Nucleus accumbens (tissue), 56 donors: ENCODE results near the gene FBXL5.

ENCODE experiments used
- DNase-seq, 56 donors: peaks; one replicate each; lab custom pipeline; 2025; lab: John Stamatoyannopoulos, UW

The FBXL5 gene, protein sequence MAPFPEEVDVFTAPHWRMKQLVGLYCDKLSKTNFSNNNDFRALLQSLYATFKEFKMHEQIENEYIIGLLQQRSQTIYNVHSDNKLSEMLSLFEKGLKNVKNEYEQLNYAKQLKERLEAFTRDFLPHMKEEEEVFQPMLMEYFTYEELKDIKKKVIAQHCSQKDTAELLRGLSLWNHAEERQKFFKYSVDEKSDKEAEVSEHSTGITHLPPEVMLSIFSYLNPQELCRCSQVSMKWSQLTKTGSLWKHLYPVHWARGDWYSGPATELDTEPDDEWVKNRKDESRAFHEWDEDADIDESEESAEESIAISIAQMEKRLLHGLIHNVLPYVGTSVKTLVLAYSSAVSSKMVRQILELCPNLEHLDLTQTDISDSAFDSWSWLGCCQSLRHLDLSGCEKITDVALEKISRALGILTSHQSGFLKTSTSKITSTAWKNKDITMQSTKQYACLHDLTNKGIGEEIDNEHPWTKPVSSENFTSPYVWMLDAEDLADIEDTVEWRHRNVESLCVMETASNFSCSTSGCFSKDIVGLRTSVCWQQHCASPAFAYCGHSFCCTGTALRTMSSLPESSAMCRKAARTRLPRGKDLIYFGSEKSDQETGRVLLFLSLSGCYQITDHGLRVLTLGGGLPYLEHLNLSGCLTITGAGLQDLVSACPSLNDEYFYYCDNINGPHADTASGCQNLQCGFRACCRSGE

GRCh38 chr4:15655223-15656037 lies at the start of gene FBXL5:
TSS of gene FBXL5 (minus strand) at chr4:15655357. CDS start at chr4:15655287, 70 bp downstream.
- DNase-seq = peak in 54 of 56 donors; percentile 18 to 89 (median 76)

DNA sequence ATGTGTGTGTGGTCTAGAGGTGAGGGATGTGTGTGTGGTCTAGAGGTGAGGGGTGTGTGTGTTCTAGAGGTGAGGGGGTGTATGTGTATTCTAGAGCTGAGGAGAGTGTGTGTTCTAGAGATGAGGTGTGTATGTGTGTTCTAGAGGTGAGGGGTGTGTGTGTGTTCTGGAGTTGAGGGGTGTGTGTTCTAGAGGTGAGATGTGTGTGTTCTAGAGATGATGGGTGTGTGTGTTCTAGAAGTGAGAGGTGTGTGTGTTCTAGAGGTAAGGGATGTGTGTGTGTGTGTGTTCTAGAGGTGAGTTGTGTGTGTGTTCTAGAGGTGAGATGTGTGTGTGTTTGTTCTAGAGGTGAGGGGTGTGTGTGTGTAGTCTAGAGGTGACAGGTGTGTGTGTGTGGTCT lies 49.0 kb upstream of the FBXL5 start:
- DNase-seq = no peak

DNA sequence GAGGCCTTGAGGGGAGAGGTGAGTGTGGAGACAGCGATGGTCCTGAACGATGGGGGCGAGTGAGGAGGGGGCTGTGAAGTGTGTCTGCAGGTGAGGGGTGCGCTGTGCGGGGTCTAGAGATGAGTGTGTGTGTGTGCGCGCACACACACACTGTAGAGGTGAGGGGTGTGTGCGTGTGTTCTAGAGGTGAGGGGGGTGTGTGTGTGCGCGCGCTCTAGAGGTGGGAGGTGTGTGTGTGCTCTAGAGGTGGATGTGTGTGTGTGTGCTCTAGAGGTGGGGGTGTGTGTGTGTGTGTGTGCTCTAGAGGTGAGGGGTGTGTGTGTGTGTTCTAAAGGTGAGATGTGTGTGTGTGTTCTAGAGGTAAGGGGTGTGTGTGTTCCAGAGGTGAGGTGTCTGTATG lies 48.3 kb upstream of the FBXL5 start:
- no peak for DNase-seq

- peak in 47 of 56 donors; percentile 3 to 65 (median 29) for DNase-seq
Measured at GRCh38 chr4:15702941-15703403, 47.8 kb upstream of the FBXL5 start, which contains the start of gene BST1. TSS of gene BST1 (plus strand) at chr4:15703065. CDS start at chr4:15703145, 80 bp downstream.

GRCh38 chr4:15696866-15697265 lies 41.7 kb upstream of the FBXL5 start:
- DNase-seq = no peak

DNA sequence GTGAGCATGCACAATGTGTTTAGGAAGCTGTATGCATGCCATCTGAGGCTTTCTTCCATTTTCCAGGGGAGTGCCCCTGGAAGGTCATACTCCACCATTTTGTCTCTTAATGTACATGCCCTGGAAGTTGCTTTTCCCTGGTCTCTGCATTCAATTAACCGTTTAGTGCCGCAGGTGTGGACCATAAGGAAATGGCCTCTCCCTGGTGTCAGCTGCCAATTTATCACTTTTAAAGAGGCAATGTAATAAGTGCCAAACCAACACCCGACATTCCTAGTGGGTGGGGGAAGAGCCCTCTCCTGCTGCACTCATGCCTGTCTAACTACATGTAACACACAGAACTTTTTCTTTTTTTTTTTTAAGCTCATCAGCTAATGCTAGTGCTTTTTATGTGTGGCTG lies 40.6 kb upstream of the FBXL5 start:
- no peak for DNase-seq

- DNase-seq = no peak
Measured at GRCh38 chr4:15695240-15695699, 40.1 kb upstream of the FBXL5 start.

DNA sequence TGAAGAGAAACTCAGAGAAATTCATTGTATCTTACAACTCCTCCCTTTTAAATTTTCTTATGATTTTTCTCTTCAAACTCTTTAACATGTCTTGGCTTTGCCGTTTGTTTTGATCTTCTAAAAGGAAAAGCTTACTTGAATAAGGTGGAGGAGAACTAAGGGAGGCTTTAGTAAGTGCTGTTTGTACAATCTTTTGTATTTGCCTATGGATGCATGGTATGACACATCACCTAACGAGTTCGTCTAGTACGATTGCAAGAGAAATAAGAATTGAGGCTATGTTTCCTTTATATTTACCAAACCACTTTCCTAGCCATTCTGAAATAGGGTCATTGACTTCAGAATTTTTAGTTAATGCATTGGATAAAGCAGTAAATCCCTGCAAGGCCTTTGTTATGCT lies 39.3 kb upstream of the FBXL5 start:
- DNase-seq = no peak

- DNase-seq = no peak
Measured at GRCh38 chr4:15692602-15693001, 37.4 kb upstream of the FBXL5 start.

GRCh38 chr4:15691346-15692135 lies 36.4 kb upstream of the FBXL5 start:
- DNase-seq = peak in 7 of 56 donors; percentile 1 to 54 (median 9)

DNA sequence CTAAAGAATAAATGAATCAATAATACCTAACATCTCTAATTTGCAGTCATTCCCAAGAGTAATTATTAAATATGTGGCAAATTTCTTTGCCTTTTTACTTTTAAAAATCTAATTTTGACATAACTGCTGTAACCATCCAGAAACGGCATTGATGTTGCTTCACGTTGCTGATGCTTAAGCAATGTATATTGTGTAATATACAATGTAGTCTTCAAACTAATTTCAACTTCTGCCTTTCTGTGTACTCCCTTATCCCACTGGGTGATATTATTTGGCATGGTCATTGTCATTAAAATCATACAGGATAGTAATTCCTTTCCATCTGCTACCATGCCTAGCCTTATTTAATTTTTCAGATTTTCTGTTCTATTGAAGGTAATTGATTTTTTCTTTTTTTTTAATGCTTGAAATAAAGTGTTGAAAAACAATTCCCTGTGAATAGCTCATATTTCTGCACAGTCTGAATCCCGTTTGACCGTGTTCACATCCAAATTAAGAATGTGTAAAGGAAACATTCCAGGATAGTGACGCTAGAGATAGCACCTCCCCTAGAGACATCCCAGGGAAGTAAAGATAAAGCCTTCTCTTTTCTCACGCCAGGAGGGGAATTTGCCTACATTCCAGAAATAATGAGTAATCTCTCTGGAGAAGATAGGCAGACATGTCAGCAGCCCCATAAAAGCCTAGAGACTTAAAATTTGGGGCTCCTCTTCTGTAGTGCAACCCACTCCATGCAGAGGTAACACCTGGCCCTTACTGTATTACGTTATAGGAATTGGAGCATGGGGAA lies 35.1 kb upstream of the FBXL5 start:
- DNase-seq = no peak

DNA sequence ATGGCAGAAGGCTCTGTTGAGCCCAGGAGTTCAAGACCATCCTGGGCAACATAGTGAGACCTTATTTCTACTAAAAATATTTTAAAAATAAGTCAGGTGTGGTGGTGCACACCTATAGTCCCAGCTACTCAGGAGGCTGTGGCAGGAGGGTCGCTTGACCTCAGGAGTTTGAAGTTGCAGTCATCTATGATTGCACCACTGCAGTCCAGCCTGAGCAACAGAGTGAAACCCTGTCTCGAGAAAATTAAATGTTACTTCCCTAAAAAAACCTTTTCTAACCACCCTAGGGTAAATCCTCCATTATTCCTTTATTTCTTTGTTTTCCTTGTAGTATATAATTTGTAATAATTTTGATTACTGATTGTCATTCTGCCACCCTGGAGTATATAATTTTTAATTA lies 34.4 kb upstream of the FBXL5 start:
- no peak for DNase-seq

DNA sequence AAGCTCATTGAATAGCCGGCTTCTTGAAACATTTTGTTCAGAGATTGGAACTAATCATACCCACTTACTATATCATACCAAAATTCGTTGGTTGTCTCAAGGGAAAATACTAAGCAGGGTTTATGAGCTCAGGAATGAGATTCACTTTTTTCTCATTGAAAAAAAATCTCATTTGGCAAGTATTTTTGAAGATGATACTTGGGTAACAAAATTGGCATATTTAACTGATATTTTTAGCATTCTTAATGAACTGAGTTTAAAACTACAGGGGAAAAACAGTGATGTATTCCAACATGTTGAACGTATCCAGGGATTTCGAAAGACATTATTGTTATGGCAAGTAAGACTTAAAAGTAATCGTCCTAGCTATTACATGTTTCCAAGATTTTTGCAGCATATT lies 32.9 kb upstream of the FBXL5 start:
- no peak for DNase-seq

DNA sequence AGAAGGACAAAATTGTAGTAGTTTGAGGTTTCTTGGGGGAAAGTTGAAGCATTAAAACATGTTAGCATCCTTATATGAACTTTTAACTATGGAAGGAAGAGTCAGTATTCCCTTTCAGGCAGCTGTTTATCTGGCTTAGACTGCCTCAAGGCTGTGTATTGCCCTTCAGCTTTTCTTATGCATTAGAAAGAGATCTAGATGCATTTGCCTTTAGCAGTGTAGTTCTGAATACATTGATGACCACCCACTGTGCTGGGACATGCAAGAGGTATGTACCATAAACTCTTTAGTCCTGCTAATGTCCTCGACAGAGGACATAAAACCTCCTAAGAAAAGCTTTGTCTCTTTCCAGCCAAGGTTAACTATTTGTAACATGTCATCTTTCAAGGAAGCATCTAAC lies 29.3 kb upstream of the FBXL5 start:
- no peak for DNase-seq

GRCh38 chr4:15683143-15683495 lies 28.0 kb upstream of the FBXL5 start:
- DNase-seq = no peak

GRCh38 chr4:15682242-15683142 lies 27.3 kb upstream of the FBXL5 start:
- no peak for DNase-seq

DNA sequence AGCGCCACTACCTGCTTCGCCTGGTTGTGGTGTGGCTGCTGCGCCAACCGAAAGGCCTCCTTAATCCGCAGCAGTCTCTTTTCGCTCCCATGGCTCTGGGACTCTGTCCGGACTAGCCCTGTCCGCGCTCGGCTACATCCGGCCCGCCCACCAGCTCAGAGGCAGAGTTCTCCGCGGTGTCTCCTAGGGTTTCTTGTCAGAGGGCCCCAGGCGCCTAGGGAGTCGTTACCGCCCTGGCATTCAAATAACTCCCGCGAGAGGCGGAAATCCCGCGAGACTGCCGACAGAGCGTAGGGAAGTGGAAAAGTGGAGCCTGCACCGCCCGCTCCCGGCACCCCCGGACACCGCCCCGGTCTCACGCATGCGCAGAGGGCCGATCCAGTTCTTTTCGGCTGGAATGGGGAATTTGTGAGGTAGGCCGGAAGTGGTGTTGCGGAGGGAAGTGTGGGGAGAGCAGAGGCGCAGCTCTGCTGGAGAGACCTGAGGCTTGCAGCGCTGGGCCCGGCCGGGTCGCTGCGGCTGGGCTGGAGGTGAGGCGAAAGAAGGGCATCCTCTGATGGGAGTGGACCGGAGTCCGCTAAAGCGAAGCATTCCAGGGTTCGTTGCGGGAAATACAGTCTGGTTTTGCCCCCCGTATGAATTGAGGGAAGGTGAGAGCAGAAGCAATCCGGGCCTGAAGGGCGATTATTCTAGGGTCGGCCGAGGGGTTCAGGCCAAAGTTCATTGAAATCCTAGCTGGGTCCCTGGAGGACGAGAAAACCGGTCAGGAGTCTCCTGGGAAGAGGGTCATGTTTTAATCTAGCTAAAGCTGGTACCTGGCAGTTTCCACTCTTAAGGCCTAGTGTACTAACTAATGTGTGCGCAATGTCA lies 26.4 kb upstream of the FBXL5 start, which contains the start of gene FAM200B:
Gene FAM200B (plus strand): TSS at position 456 of the 870 bp plus-strand sequence. CDS start 5,151 bp downstream, outside the sequence.
- DNase-seq = peak; percentile 85 to 100 (median 98)
